Activated effector memory CD4-positive, alpha-beta T cell treated with Interleukin-2 at 50 U/mL for 16 hours (primary cell): ENCODE measurements around the gene NF2.
A peak's percentile ranks its signal among the peaks of the same experiment; 100 is the strongest.
"Not testable (repeated sequence)": the region's sequence is repeated elsewhere in the genome, so short reads cannot be mapped to it uniquely, and the experiment has no call there.

ENCODE experiments used
- DNase-seq: peaks from one replicate; pipeline ENCODE4 v3.0.0-alpha.2; 2020

The NF2 gene

DNA sequence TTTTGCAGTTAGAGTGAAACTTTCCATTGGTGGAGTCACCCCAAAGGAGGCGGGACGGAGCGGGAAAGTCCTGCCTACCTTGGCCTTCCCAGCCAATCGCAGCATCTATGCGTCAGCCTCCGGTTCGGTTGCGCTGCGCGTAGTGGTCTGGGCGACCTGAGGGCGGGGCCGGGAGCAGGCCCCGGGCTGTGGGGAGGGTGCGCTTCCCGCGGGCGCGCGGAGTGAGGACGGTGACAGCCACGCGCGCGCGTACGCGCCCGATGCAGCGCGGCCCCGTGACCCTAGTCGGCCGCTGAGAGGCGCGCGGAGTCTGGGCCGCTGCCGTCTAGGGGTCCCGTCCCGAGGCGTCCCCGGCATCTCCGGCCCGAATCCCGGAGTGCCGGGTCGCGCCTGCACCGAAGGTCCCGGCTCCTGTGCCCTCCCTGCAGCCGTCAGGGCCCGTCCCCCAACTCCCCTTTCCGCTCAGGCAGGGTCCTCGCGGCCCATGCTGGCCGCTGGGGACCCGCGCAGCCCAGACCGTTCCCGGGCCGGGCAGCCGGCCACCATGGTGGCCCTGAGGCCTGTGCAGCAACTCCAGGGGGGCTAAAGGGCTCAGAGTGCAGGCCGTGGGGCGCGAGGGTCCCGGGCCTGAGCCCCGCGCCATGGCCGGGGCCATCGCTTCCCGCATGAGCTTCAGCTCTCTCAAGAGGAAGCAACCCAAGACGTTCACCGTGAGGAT is at the start of gene NF2:
TSS of gene NF2 (plus strand) at position 276 of the 718 bp plus-strand sequence. CDS start at position 642, 366 bp downstream.
- DNase-seq: peak; percentile 99

DNA sequence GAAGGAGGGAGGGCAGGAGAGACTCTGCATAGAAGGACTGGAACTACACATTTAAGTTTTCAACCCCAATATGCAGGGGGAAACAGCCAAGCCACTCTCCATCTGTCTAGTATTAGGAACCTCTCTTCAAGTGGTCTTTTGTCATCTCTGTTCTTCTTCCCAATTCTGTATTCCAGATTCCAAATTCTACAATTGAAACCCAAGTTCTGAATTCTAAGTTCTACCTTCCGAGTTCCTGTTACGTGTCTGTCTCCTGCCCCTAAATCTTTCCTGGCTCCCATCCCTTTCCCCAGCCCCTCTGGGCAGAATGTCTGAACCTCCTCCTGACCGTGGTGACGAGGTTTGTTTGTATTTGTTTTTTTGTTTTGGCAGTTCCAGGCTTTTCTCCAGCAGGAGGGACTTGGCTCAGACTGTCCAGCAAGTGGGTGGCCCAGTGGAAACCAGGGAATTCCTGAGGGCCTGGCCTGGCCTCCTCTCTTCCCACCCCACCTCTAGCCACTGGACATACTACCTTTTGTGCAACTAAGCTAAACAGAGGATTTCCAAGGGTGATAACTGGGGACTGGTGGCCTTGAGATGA is 48.3 kb upstream of the NF2 start:
- DNase-seq: no peak

DNA sequence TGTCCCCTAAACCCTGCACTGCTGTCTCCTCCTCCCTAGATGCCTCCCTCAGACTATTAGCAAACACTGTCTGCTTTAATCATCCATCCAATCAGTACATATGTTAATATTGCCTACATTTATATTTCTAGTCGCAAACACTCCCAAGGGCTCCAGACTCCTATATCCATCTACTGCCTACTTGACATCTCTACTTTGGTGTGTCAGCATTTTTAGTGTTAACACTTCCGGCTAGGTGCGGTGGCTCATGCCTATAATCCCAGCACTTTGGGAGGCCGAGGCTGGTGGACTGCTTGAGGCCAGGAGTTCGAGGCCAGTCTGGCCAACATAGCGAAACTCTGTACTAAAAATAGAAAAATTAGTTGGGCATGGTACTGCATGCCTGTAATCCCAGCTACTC is 44.4 kb upstream of the NF2 start:
- no peak for DNase-seq

DNA sequence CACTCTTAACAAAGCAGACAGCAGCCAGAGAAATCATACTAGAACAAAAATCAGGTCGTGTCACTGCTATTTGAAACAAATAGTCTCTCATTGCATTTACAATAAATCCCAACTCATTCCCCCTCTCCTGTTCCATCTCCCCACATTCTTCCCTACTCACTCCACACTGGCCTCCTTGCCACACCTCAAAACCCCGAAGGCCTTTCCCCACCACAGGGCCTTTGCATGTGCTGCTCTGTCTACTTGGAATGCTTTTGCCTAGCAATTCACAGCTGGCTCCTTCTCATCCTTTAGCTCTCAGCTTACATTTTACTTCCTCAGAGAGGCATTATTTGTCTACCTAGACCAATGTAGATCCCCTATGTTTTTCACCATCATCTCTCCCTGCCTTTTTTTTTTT is 43.6 kb upstream of the NF2 start:
- DNase-seq: no peak

DNA sequence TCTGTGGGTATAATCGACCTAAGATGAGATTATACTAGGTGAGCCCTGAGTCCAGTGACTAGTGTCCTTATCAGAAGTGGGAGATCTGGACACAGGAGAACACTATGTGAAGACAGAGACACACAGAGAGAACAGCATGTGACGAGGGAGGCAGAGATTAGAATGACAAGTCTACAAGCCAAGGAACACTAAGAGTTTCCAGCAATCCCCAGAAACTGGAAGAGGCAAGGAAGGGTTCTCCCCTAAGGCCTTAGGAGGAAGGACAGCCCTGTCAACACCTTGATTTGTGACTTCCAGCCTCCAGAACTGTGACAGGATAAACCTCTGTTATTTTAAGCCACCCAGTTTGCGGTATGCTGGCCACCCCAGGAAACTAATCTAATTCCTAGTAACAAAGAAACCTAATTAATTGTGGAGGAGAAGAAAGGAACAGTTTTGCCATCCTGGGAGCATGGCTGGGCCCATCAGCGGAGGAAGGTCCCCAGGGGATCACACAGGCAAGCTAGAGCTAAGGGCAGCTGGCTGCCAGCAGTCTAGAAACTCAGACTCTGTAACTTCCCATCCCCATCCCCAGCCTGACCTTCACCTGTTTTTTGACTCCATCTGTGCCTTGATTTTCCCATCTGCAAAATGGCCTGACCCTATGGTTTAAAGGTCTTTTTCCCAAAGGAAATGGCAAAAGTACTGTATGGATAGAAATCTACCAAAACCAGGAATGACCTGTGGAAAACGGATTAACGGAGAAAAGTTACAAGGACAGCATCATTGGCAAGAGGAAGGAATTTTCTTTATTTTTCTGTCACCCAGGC is 39.6 kb upstream of the NF2 start:
- no peak for DNase-seq

DNA sequence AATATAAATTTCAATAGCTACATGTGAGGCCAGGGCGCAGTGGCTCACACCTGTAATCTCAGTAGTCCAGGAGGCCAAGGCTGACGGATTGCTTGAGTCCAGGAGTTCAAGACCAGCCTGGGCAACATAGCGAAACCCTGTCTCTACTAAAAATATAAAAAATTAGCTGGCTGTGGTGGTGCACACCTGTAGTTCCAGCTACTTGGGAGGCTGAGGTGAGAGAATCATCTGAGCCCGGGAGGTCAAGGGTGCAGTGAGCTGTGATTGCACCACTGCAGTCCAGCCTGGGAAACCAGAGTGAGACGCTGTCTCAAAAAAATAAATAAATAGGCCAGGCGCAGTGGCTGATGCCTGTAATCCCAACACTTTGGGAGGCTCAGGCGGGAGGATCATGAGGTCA is 36.9 kb upstream of the NF2 start:
- DNase-seq: not testable (repeated sequence)

DNA sequence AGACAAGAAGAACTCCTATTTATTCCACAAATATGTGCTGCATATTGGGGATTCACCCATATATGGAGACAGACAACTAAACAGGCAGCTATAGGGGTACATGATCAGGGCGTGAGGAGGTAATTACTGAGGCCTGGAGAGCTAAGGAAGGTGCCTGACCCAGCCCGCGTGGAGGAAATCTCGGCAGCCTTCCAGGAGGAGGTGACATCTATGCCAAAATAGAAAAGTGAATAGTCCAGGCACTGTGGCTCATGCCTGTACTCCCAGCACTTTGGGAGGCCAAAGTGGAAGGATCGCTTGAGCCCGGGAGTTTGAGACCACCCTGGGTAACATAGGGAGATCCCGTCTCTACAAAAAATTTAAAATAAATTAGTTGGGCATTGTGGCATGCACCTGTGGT is 36.1 kb upstream of the NF2 start:
- DNase-seq: no peak

DNA sequence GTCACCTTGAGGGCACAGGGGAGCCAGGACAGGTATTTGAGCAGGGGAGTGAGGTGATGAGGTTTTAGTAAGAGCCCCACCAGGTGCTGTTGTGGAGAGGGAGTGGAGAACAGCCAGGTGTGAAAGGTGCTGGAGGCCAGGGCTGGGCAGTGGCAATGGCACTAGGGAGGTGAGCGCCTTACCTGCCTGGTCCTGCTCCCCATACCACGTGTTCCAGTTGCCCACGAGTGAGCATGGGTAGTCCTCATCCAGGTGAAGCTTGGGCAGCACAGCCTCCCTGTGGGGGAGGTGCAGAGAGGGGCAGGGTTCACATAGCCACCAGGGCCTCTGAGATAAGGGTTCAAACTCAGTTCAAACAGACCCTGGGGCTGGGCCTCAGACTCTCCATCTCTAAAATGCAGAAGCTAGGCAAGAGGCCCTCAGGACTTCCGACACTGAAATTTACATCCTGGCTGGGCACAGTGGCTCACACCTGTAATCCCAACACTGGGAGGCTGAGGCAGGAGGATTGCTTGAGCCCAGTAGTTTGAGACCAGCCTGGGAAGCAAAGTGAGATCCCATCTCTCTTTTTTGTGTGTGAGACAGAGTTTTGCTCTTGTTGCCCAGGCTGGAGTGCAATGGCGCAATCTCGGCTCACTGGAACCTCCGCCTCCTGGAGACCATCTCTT is 34.3 kb upstream of the NF2 start:
- no peak for DNase-seq

DNA sequence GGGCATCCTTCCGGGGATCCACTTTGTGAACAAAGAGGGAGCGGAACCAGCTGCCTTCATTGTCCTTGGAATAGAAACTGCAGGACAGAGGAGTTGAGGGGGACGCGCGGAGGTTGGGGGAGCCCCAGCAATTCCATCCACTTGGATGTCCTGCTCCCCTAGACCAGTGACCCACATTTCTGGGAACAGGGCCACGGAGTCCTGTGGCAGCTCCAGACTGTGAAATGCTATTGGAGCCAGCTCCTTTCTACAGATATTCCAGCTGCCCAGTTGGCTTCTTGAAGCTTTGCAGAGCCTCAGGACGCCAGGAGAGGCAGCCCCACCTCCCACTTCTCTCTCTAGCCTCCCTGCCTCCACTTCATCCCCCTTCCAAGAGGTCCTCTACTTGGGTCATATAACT is 33.0 kb upstream of the NF2 start:
- no peak for DNase-seq

DNA sequence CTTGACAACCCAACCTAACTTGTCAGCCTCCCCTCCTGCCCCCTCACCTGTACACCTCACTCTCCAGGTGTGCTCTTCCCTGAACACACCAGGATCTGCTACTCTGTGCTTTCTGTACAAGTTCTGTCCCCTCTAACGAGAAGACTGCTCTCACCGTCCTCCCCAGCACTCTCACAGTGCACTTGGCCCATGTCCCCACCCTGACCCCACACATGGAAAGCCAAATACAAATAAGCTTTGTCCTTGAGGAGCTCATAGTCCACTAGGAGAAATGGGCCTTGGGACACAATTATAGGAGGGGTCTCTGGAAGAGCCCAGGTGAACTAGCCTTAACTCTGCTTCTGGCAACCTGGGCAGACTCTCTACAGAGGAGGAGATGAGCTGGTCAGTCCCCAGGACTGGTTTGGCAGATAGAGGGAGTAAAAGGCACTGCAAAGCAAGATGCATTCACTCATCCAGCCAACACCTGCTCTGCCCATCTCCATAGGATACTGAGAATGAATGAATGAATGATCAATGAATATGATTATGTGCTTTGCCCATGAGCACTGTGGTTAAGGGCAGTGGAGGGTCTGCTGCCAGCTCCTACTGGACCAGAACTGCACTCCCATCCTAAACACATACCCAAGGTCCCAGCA is 32.4 kb upstream of the NF2 start:
- no peak for DNase-seq

DNA sequence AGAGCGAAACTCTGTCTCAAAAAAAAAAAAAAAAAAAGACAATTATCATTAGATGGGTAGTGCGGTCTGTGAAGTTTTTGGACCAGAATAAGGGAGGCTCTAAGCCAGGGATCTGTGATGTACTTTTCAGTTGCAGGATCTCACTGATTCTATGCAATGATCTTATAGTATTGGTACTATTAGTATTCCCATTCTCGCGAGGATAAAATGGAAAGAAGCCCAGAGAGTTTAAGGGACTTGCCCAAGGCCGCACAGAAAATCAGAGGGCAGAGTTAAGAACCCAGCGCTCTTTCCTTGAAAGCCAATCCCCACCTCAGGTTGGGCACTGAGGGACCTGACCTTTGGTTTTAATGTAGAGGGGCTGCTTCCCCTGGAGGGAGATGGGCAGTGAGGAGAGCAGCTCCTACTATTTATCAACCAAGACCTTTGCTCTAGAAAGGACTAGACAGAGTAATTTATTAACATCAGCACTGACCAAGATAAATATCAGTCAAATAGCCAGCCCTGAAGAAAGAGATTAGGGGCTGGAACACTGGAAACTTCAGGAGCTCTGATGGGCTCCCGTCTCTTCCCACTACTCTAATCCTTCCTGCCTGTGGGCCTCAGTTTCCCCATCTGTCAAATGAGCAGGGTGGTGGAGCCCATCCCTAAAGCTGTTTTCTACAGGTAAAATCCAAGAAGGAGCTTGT is 28.5 kb upstream of the NF2 start:
- no peak for DNase-seq

DNA sequence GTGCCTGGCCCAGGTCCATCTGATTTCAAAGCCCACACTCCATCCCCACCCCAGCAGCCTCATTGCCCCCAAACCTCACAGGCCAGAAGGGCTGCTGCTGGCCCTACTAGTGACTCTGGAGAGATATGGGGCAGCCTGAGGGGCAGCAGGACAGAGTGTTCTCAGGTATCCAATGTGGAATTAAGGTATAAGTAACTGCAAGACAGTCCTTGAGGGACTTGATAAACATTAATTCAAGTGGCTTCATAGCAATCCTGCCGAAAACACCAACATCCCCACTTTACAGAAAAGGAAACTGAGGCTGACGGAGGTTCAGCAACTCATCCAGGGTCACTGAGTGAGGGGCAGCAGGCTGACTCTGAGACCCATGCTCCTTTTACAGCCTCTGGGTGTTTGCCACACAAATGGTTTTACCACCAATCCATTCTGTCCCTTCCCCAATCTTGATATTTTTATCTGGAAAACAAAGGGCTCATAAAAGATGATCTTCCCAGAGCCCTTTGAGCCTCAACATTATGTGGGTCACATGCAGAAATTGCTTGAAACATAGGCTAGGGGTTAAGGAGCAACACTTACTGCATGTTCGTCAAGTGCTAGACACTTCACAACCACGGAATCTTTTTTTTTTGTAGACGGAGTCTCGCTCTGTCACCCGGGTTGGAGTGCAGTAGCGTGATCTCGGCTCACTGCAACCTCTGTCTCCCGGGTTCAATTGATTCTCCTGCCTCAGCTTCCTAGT is 24.8 kb upstream of the NF2 start:
- DNase-seq: no peak

DNA sequence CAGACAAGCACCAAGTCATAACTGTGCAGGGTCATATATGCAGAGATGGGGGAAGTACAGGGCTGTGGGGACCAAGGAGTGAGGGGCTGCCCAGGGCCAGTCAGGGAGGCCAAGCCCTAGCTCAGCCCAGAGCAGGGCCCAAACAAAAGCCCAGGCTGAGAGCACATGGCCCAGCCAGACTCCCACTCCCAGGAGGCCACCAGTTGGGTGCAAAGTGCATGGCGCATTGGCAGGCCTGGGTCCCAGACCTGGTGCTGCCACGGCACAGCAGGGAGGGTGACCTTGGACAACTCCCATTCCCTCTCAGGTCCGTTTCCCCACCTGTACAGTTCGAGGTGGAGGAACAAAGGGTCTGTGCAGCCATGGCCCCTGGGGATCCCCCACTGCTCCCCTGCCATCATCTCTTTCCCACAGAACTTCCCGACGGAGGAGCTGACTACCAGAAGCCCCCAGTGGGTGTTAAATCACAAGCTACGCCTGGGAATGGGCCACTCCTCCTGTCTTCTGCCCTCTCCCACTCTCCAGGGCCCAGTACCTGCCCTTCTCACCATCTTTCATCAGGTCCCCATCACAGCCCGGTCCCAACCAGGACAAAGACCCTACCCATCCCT is 23.1 kb upstream of the NF2 start:
- DNase-seq: no peak

DNA sequence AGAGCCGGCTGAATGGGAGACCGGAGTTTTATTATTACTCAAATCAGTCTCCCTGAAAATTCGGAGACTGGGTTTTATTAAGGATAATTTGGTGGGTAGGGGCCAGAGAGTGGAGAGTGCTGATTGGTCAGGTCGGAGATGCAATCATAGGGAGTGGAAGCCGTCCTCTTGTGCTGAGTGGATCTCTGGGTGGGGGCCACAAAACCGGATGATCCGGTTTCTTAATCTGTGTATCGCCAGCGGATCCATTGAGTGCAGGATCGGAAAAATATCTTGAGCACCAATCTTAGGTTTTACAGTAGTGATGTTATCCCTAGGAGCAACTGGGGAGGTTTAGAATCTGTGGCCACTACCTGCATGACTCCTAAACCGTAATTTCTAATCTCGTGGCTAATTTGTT is 21.6 kb upstream of the NF2 start:
- DNase-seq: no peak

DNA sequence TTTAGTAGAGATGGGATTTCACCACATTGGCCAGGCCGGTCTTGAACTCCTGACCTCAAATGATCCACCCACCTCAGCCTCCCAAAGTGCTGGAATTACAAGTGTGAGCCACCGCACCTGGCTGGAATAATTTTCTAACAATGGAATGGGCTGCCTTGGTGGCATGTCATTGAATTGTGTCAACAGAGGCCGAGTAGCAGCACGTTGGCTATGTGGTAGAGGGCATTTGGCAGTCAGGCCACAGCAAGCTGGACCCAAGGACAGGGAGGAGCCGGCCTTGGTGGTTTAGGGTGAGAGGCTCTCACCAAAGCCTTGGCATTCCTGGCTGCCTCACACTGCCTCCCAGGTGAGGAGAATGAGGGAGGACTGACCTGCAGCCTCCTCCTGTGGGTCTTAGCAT is 18.5 kb upstream of the NF2 start:
- DNase-seq: no peak

DNA sequence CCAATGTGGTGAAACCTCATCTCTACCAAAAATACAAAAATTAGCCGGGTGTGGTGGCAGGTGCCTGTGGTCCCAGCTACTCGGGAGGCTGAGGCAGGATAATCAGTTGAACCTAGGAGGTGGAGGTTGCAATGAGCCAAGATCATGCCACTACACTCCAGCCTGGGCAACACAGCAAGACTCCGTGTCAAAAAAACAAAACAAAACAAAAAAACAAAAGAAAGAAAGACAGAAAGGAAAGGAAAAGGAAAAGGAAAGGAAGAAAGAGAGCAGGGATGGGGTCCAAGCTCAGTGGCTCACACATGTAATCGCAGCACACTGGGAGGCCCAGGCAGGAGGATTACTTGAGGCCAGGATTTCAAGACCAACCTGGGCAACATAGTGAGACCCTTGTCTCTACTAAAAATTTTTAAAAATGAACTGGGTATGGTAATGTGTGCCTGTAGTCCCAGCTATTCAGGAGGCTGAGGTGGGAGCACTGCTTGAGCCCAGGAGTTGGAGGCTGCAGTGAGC is 17.2 kb upstream of the NF2 start:
- not testable (repeated sequence) for DNase-seq

DNA sequence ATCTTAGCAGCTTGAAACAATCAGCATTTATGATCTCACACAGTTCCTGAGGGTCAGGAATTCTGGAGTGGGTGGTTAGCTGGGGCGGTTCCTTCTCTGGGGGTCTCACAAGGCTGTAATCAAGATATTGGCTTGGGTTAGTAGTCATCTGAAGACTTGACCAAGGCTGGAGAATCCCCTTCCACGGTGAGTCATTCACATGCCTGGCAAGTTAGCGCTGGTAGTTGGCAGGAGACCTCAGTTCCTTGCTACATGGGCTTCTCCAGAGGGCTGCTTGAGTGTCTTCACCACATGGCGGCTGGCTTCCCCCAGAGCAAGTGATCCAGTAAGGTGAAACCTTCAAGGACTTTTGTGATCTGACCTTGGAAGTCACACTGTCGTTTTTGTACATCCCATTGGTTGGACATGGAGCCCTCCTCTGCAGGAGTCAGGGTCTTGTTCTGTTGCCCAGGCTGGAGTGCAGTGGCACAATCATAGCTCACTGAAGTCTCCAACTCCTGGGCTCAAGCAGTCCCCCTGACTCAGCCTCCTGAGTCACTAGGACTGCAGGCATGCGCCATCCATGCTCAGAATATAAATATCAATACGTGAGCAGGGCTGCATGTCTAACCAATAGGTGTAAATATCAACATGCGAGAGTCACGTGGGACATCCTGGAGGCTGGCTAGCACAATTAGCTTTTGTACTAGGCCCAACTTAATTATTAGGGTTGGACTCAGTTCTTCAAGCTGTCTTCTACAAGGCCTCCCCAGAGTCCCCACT is 15.3 kb upstream of the NF2 start:
- no peak for DNase-seq

DNA sequence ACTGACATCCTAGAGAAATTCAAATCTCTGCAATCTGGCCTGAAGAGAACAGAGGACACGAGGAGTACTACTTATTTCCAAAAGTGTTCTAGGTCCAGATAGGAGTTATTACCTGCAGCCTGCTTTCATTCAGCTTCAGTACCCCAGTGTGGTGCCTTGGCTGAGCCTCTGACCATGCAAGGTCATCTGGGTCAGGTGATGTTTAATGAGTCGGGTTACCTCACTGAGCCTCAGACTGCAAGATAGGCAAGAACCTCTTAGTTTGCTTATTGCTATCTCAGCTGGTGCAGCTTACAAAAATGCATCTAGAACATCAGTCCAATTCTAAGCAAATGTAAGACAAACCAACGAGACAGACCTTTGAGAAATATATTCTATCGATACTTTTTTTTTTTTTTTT is 9.5 kb upstream of the NF2 start:
- DNase-seq: no peak

DNA sequence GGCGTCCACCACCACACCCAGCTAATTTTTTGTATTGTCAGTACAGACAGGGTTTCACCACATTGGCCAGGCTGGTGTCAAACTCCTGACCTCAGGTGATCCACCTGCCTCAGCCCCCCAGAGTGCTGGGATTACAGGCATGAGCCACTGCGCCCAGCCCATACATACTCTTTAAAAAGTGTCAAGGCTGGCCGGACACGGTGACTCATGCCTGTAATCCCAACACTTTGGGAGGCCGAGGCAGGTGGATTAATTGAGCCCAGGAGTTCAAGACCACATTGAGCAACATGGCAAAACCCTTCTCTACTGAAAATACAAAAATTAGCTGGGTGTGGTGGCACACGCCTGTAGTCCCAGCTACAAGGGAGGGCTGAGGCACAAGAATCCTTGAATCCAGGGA is 9.0 kb upstream of the NF2 start:
- DNase-seq: not testable (repeated sequence)

DNA sequence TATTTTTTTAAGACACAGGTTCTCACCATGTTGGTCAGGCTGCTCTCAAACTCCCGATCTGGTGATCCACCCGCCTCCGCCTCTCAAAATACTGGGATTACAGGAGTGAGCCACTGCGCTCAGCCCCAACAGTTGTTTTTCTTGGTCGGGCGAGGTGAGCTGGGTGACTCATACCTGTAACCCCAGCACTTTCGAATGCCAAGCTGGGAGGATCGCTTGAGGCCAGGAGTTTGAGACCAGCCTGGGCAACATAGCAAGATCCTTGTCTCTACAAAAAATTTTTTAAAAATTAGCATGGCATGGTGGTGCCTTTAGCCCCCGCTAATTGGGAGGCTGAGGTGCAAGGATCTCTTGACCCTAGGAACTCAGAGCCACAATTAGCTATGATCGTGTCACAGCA is 7.0 kb upstream of the NF2 start:
- DNase-seq: no peak
